GM18499 (cell line): ENCODE results near the gene JMJD8.

Experiments
- ATAC-seq: cut with Tn5 transposase; IDR thresholded peaks from one replicate; pipeline ENCODE4 v1.9.1; 2021; ENCODE audit warnings: moderate number of reproducible peaks; ENCODE audit not compliant: insufficient read depth, unreplicated experiment

JMJD8 gene, protein sequence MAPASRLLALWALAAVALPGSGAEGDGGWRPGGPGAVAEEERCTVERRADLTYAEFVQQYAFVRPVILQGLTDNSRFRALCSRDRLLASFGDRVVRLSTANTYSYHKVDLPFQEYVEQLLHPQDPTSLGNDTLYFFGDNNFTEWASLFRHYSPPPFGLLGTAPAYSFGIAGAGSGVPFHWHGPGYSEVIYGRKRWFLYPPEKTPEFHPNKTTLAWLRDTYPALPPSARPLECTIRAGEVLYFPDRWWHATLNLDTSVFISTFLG

DNA sequence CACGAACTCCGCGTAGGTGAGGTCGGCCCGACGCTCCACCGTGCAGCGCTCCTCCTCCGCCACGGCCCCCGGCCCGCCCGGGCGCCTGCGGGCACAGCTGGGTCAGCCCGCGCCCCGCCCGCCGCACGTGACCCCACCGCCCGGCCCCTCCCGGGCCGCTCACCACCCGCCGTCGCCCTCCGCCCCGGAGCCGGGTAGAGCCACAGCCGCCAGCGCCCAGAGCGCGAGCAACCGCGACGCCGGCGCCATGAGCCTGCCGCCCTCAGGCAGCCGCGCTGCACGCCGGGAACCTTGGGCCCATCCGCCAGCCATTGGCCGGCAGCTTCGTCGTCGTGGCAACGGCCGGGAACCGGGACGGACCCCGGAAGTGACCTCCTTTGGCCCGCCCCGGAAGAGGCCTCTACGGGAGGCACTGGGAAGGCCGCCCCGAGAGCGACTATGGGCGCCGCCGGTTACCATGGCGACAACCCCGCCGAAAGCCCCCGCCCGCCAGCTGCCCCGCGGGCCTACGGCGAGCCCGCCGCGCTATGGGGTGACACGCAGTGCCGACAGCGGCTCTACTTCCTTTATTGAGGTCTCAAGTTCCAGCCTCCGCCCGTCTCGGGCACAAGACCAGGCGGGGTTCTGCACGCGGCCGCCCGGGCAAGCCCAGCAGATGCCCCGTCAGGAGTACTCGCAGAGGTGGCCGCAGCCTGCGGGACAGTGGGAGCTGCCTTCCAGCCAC lies at the start of gene JMJD8:
Gene JMJD8, minus strand, starts transcription at position 264 of the 724 bp plus-strand sequence. Its CDS starts 15 bp downstream, at position 249.
- peak; percentile 59 for ATAC-seq

DNA sequence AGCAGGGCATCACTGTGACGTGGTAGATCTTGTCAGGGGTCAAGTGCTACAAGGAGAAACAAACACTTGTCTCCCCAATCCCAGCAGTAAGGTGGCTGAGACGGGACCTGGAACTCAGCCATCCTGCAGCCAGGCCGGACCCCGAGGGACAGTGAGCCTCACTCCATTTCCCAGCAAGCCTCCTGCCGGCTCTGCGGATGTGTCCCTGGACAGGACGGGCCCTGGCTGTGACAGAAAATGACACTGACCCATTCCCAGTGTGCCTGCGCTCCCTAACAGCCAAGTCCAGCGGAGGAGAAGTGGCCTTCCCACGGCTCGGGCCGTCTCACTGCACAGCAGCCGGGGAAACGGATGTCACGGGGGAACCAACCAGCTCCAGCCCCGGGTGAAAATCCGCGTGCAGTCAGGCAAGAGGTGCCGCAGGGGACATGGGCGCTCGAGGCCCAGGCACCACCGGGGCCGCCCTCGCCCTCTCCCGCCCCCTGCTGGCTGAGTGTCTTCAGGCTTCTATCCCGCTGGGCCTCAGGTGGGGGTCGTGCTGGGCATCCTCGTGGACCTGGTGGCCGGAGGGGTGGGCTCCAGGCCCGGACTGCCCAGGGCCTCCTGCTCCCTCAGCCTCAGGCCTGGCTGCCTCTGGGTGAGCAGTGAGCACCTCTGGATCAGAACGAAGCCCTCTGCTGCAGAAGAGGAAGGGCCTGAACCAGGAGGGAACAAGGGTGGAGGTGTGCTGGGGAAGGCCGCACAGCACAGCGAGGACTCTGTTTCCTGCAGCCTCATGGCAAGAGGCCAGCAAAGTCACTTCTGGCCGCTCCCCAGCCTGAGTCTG lies 49.5 kb upstream of the JMJD8 start:
- ATAC-seq = no peak

DNA sequence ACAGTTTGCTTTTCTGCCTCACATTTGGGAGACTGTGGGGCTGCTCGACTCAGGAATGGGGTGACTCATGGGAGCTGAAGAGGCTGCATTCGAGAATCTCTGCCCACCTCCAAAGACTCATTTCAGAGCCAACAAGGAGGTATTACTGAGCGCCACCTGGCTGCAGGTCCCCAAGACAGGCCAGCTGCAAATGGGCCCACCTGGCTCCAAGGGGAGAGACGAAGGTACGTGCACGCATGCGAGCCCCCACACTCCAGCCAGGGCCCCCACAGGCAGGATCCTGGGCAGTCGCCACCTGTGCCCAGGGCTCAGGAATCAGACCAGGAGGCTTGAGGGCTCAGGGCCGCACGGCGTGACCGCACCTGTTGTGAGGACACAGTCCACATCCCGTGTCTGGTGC lies 48.8 kb upstream of the JMJD8 start:
- no peak for ATAC-seq

DNA sequence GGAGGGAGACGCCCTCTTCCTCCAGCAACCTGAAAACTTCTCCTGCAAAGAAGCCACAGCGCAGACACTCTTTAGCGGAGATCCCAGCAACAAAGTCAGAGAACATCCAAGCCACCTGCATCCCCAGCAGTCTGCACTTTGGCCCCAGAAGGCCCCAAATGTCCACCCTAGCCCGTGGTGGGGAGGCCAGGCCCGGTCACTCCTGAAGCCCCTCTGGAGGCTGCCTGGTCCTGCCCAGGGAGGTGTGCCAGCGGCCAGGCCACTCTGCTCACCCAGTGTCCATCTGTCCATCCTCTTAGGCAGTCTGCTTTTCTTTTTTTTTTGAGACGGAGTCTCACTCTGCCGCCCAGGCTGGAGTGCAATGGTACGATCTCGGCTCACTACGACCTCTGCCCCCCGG lies 48.2 kb upstream of the JMJD8 start:
- ATAC-seq = no peak

DNA sequence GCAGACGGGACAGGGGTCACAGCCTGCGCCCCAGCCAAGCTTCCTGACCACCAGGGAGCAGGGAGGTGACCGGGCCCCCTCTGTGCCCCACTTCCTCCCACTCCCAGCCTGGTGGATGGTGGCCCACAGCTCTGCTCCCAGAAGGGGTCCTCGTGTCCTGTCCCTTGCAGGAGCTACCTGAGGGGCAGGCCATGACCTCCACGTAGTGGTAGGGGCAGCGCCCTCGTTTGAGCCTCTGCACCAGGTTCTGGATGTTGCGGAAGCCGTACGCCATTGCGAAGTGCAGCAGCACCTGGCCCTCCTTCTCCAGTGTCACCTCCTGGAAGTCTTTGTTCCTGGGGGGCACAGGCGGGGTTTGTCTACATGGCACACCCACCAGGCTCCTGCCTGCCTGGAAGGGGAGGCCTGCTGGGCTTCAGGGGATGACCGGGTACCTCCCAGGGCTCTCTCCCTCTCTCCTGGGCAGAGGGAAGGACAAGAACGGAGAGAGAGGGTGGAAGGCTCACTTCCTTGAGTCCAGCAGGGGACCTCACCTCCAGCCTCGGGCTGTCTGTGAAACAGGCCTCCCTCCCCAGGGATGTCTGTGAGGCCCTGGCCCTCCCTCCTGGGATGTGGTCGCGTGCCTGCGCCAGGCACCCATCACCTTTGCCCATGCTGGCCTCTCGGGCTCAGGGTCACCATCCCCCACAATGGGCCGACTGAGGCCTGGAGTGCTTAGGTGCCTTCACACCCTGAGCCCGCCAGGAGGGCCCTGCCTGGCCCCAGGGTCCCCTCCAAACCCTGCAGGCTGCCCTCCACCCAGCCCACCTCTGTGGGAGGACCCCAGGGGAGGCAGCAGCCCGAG lies 46.8 kb upstream of the JMJD8 start:
- no peak for ATAC-seq

DNA sequence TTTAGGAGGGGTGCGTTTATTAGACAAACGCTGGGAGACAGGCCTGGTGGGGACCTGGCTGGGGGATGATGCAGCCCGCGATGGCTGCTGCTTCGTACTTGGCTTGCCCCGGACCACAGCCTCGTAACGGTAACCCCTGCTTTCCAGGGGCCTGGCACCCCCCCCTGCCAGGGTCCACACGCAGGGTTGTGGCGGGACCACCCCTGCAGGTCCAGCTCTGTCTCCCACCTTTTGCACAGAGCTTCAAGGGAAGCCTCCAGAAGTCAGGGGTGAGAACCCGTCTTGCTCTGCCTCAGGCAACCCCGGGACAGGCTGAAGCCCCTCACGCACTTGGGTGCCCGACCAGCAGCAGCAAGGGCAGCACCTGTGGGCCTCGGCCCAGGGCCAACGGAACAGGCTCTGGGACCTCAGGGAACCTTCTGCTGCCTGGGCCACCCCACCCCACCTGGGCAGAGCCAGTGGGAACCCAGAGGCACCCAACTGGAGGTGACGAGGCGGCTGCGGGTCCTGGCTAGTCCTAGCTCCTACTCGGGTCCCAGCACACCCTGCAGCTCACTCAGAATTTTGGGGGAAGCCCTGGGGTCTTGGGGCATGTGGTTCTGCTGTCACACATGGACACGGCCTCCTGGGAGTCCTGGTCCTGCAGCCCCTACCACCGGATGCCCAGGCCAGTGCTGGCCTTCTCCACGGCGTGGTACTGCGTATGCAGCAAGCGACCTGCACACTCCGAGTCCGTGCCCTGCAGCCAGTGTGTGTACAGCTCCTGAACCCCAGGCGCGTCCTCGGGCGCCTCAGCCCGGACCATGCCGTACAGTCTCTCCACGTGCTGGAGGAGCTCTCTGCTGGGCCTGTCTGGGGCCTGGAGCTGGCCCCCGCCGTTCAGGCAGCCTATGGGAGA lies 45.9 kb upstream of the JMJD8 start:
- no peak for ATAC-seq

DNA sequence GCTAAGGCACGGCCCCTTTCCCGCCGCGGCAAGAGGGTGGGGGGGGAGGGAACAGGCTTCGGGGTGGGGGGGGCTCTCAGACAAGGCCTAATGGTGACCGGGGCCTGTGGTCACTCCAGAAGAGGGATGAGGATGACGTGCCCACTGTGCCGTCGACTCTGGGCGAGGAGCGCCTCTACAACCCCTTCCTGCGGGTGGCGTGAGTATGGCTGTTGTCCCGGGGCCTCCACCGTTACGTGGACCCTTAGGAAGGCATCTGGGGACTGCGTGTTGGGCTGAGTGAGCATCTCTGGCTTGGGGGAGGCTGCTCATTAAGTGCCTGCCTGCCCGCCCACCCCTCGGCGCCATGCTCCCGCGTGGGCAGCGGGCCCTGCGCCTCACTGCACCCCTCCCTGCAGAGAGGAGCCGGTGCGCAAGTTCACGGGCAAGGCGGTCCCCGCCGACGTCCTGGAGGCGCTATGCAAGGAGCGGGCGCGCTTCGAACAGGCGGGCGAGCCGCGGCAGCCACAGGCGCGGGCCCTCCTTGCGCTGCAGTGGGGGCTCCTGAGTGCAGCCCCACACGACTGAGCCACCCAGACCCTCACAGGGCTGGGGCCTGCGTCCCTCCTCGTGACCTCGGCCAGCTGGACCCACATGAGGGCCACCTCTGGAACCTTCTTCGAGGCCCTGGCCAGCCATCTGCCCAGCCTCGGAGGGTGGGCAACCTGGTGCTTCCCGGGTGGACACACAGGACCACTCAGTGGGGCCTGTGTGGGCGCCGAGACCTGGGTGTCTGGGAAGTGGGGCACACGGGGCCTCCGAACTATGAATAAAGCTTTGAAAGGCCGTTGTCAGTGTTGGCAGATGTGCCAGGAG lies 45.0 kb upstream of the JMJD8 start:
- ATAC-seq = no peak

DNA sequence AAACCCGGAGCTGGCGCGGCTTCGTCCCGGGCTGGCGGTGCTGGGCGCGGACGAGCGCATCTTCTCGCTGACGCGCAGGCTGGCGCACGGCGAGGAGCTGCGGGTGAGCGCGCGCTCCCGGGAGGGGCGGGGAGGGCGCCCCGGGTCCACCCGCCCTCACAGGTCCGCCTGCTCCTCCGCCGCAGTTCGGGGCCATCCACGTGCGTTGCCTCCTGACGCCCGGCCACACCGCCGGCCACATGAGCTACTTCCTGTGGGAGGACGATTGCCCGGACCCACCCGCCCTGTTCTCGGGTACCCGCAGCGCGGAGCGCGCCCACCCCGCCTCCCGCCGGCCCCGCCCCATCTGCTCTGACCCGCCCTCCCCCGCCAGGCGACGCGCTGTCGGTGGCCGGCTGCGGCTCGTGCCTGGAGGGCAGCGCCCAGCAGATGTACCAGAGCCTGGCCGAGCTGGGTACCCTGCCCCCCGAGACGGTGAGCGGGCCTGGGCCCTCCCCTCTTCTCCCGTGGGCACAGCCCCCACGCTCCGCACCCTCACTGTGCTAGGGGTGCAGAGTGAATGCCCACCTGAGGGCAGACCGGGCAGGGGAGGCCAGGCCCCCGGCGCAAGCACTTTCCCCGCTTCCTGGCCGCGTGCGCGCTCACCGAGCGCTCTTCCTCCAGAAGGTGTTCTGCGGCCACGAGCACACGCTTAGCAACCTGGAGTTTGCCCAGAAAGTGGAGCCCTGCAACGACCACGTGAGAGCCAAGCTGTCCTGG lies 44.2 kb upstream of the JMJD8 start:
- ATAC-seq = no peak

DNA sequence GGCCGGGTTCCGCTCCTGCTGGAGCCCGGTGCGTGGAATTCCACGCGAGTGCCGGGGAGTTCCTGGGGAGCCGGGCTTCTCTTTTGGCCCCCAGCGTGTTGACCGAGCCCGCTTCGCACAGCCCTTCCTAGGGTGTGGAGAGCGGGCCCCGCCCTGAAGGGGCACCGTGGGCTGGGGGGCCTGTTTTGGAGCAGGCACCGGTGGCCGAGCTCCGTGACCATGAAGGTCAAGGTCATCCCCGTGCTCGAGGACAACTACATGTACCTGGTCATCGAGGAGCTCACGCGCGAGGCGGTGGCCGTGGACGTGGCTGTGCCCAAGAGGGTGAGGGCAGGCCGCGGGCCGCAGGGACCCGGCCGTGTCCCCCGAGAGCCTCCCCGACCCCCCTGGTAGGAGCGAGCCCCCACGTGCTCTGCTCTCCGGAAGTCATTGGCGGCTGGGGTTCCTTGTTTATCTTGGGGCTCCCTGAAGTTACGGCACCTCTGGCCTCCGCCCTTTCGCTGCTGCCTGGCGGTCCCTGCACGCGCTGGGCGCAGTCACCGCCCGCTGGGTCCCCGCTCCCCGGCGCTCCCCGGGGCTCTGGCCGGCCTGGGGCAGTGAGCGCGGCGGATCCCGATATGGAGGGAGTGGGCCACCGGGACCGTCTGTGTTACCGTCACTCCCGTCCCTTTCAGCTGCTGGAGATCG lies 43.3 kb upstream of the JMJD8 start:
- ATAC-seq = no peak

DNA sequence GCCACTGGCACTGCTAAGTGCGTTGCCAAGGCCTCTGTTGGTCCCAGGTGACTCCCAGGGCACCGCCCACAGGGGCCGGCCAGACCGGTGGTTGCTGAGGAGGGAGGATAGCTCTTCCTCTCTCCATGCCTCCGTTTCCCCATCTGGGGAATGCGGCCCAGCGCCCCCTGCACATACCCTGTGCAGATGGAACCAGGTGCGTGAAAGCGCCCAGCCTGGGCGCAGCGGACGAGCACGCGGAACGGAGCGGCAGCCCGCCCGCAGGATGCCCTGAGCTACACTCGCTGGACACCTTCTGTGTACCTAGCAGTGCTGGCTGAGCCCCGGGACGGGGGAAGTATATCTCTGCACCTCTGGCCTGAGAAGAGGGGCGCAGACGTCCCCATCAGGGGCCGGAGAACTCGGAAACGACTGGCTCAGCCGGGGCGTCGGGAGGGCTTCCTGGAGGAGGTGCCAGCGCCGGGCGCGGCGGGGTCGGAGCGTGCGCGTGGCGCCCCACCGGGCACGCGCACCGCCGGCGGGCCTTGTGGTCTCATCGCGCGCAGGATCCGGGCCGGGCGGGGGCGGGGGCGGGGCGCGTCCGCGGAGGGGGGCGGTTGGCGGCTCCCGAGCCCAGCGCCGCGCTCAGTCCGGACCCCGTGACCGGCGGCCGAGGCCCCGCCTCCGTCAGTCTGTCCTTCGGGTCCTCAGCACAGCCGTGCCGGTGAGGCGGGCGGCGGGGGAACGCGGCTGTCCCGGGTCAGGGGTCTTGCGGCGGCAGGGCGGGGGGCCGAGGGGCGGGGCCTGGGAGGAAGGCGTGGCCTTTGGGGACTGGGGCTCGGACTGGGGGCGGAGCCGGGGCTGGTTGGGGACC lies 42.5 kb upstream of the JMJD8 start, which contains the start of the genes CCDC78 and HAGHL:
Gene CCDC78, minus strand, starts transcription at position 6 of the 853 bp plus-strand sequence. CDS start 76 bp downstream, outside the sequence.
Gene HAGHL, plus strand, starts transcription at position 669 of the 853 bp plus-strand sequence. CDS start 404 bp downstream, outside the sequence.
- no peak for ATAC-seq

DNA sequence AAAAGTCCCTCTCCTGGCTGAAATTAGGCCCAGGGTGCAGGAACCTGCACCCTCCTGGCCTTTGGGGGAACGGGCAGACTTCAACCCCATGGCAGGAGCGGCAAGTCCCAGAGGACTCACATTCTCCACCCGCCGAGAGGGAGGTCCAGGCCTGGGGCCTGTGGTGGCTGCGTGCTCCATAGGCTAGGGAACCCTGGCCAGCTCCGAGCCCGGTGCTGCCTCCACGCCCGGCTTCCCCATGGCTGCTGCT lies 42.0 kb upstream of the JMJD8 start:
- ATAC-seq = no peak

DNA sequence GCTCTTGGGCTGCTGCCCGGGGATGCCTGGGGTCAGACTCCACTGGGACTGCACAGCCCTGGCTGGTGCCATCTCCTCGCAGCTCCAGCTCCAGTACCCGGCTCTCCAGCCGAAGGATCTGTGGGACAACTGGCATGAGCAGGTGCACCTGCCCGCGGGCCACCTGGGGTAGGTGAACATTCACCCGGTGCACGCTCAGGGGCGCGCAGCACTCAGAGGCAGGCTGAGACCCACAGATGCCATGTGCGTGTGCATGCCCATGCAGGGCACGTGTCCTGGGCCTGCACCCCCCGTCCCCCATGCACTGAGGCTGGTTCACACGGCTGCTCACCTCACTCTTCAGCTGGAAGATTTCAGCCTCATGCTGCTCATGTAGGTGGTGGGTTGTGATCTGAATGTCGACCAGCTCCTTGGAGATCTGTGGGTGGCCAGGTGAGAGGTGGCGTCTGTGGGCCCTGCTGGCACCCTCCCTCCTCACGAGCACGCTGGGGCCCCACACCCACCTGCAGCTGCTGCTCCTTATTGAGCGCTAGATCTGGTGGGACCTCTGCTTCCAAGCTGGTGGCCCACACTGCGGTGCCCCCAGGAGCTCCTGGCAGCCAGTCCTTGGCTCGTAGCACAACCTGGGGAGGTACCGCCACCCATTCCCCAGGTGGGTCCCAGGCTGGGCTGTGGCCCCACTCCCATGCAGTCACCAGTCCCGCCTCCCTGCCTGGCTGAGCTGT lies 41.5 kb upstream of the JMJD8 start:
- ATAC-seq = no peak

DNA sequence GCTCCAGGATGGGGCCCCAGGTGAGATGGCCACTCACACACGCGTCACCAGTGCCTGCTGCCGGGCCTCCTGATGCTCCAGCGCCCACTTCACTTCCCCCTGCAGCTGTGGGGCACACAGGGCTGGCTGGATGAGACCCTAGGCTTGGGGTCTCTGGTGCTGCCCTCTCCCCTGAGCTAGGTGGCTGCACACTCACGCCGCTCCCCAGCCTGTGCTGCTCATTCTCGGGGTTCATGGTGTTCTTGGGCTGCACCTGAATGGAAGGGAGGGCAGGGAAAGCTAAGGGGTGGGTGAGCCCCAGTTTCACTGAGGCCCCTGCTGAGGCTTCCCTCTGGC lies 40.9 kb upstream of the JMJD8 start:
- ATAC-seq = no peak

DNA sequence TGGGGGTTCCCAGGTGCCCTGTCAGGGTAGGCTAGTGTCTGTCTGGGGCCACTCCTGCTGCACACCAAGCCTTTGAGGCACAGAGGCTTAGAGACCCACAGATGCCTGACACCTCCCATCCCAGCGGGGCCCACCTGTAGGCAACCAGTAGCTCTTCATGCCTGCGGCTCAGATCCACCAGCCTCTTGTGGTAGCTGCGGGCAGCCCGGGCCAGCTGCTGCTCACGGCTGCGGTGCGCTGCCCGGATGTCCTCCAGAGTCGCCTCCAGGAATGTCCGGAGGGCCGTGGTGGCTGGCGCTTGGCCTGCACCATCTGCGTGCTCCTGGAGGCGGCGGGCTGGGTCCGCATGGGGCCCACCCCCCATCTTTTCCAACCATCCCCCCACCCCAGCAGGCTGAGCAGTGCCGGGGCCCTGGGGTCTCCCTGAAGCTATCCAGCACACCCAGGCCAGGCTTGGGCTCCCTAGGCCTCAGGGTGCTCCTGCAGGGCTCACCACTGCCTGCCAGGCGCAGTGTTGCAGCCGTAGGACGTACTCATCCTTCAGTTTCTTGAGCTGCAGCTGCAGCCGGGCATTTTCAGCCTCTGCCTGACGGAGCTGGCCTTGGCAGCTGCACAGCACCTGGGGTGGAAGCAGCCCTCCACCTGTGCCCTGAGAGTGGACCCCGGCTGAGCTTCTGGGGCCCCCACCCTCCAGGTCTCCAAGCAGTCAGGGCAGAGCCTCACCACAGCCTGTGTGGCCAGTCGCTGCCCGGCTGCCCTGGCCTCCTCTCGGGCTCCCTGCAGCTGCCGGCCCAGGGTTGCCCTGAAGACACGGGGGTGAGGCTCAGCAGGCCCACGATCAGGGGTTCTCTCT lies 40.3 kb upstream of the JMJD8 start:
- ATAC-seq = no peak

DNA sequence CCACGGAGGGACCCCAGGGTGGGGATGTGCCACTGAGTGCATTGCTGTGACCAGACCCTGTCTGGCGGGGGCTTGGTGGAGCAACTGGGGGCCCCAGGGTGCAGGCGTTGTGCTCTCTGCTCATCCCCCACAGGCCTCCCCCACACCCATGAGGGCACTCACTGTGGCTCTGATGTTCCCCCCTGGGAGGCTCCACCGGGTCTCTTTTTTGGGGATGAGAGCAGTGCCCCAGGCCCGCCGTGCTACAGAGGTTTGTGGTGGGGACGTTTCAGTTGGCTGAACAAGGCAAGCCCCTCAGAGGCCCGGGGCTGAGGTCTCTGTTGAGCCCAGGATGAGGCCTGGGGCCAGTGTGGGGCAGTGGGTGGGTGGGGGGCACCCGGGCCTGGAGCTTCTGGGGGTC lies 39.6 kb upstream of the JMJD8 start:
- no peak for ATAC-seq
